NB4 (cell line): Measurements from ENCODE around the gene OPCML.

Experiments used
- CTCF ChIP-seq: IDR thresholded peaks from one replicate; pipeline ENCODE4 v1.5.1; 2012; ENCODE audit warnings: low read depth, low read length
- MYC ChIP-seq: IDR thresholded peaks from 2 replicates; pipeline ENCODE4 v1.6.1; 2011; ENCODE audit warnings: low read depth, low read length
- POLR2A ChIP-seq: IDR thresholded peaks from 2 replicates; pipeline ENCODE4 v1.6.1; 2011; ENCODE audit warnings: mild to moderate bottlenecking; ENCODE audit not compliant: insufficient read length; ENCODE audit errors: extremely low read depth
- TF ChIP-seq, protein P1 (sequence below): IDR thresholded peaks from 2 replicates; pipeline ENCODE4 v1.6.1; 2011; ENCODE audit warnings: low read depth, low read length

DNA sequence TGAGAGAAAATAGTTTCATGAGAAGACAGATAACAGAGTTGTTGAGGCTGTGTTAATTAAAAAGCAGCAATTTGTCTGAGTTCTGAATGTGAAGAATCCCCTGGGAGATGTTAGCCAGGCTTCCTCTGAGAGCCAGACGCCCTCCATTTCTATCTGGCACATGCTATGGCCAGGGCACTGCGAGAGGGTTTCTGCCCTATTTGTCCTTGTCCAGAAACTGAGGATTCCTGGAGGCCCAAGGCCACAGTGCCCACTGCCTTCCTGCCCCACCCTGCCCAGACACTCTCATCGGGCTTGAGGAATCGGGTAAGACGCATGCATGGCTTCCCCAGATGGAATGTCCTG lies 484.6 kb downstream of the OPCML start:
- no peak for TF ChIP-seq CTCF
- TF ChIP-seq POLR2A, result no peak
- TF ChIP-seq, protein P1, sequence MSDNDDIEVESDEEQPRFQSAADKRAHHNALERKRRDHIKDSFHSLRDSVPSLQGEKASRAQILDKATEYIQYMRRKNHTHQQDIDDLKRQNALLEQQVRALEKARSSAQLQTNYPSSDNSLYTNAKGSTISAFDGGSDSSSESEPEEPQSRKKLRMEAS, result no peak
- TF ChIP-seq MYC, result no peak
